22Rv1 (cell line): ENCODE results near the gene SUGCT.

Experiments used
- ZFX ChIP-seq: fragments of 450-650 bp; IDR thresholded peaks from 2 replicates; pipeline ENCODE4 v1.6.1; 2017; ENCODE audit warnings: antibody characterized with exemption, borderline replicate concordance
- TF ChIP-seq, protein P1 (sequence below): fragments of 450-650 bp; IDR thresholded peaks from 2 replicates; pipeline ENCODE4 v1.5.1; 2017; ENCODE audit warnings: mild to moderate bottlenecking

GRCh38 chr7:40551685-40552576, 417.1 kb downstream of the SUGCT start:
- TF ChIP-seq, protein P1, sequence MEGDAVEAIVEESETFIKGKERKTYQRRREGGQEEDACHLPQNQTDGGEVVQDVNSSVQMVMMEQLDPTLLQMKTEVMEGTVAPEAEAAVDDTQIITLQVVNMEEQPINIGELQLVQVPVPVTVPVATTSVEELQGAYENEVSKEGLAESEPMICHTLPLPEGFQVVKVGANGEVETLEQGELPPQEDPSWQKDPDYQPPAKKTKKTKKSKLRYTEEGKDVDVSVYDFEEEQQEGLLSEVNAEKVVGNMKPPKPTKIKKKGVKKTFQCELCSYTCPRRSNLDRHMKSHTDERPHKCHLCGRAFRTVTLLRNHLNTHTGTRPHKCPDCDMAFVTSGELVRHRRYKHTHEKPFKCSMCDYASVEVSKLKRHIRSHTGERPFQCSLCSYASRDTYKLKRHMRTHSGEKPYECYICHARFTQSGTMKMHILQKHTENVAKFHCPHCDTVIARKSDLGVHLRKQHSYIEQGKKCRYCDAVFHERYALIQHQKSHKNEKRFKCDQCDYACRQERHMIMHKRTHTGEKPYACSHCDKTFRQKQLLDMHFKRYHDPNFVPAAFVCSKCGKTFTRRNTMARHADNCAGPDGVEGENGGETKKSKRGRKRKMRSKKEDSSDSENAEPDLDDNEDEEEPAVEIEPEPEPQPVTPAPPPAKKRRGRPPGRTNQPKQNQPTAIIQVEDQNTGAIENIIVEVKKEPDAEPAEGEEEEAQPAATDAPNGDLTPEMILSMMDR = no peak
- TF ChIP-seq ZFX = no peak
